Spinal cord (tissue), 10 donors: Measurements from ENCODE around the gene FHAD1. TPM values are rescaled to one million over a fixed set of nuclear protein-coding genes. Genes with fewer than 3 reads are reported as not detected.

Experiments
- DNase-seq, 6 donors: peaks; one replicate each; pipeline versions ENCODE4 v3.0.0 to v3.0.0-alpha.2; 2013 to 2015; ENCODE audit warnings: low spot score in 6 of 6, low read depth in 4 of 6
- H3K27ac ChIP-seq: one replicate; pipeline ENCODE4 v1.5.1; 2013; ENCODE audit warnings: low read depth, low read length, control low read depth
- H3K27me3 ChIP-seq: one replicate; pipeline ENCODE4 v1.6.1; 2013; ENCODE audit warnings: low read length; ENCODE audit not compliant: control insufficient read depth, insufficient read depth
- H3K36me3 ChIP-seq: one replicate; pipeline ENCODE4 v1.6.1; 2013; ENCODE audit warnings: low read length; ENCODE audit not compliant: control insufficient read depth, insufficient read depth
- H3K4me1 ChIP-seq: one replicate; pipeline ENCODE4 v1.6.1; 2013; ENCODE audit warnings: low read length; ENCODE audit not compliant: control insufficient read depth, insufficient read depth
- H3K4me3 ChIP-seq: one replicate; pipeline ENCODE4 v1.5.1; 2013; ENCODE audit warnings: low read depth, low read length, control low read depth
- H3K9me3 ChIP-seq: one replicate; pipeline ENCODE4 v1.6.1; 2013; ENCODE audit warnings: low read length; ENCODE audit not compliant: control insufficient read depth, insufficient read depth
- WGBS: methylation state at CpG from one replicate; pipeline ENCODE4 v1.1.5; 2013; ENCODE audit warnings: missing lambda C conversion rate; ENCODE audit not compliant: insufficient coverage; 5-methylcytosine and 5-hydroxymethylcytosine counted together
- long read RNA-seq, 4 donors: transcript quantifications; one replicate each; lab custom pipeline, GENCODE V29; 2026
- polyA plus RNA-seq, 2 donors: library from polyadenylated mRNA; unstranded; fragments of 120-200 nt; gene quantifications; one replicate each; pipeline ENCODE4 v1.2.1, GENCODE V29; 2013; ENCODE audit not compliant: insufficient read length in 2 of 2
- total RNA-seq, 2 donors: library from RNA; depleted of rRNA in 1 of 2; stranded (reverse); fragments of 120-200 nt in 1 of 2; fragments of >200 nt in 1 of 2; gene quantifications; one replicate each; pipeline versions ENCODE4 v1.2.3 to v1.2.4, GENCODE V29; 2013 to 2014
- donor health status: healthy.

FHAD1 gene
- total RNA-seq, result 1 to 10 TPM; 3.1 to 9.9 TPM
- polyA plus RNA-seq, result 1 to 10 TPM; 6.3 to 9.1 TPM
- long read RNA-seq, donor 1, partial matches to known transcripts, result 0 of 1 reads
- long read RNA-seq, donor 1, other reads (novel, unspliced or antisense), result 0 of 1 reads
- long read RNA-seq, donor 2, result 0 reads
- long read RNA-seq, donor 3, result 0 reads
- long read RNA-seq, donor 4, result 0 reads

DNA sequence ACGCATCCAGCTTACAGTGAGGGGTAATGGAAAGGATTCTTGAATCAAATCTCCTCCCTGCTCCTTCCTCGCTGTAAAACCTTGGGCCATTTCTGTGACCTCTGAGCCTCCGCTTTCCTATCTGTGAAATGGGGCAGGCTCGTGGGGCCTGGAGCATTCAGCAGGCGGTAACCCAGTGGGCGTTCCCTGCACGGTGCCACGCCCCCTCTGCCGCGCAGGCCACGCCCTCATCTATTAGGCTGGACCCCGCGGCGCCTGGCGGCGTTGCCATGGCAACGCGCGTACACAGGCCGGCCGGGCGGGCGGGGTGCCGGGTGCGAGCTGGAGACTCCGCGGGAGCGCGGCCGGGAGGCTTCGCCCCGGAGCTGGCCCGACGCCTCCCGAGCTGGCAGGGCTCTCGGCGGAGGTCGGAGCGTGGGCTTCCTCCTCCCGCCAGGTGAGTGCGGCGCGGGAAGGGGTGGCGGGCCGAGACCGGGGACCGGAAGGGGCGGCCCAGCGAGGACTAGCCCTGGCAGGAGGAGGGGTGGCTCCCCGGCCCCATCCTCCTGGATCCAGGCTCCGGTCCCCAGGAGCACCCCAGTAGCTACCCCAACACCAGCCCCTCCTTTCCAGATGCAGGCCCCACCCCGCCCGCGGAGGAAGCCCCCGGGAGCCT lies at the start of gene FHAD1:
Gene FHAD1, plus strand, starts transcription at position 264 of the 655 bp plus-strand sequence. CDS start 4,562 bp downstream, outside the sequence.
- peak in 5 of 6 donors; percentile 36 to 85 (median 43) for DNase-seq
- Histone ChIP-seq H3K4me3 (peak within 1 kb of the TSS; percentile 29), H3K27me3 (no peaks in the 10 kb centered on the region), H3K4me1 (peaks cover 16% of the 10 kb centered on the region), H3K27ac (no peak within 1 kb of the TSS), H3K9me3 (no peaks in the 10 kb centered on the region), H3K36me3 (no peaks in the 10 kb centered on the region)
- WGBS, result 3% methylated on average over 52 of the region's 55 CpGs

DNA sequence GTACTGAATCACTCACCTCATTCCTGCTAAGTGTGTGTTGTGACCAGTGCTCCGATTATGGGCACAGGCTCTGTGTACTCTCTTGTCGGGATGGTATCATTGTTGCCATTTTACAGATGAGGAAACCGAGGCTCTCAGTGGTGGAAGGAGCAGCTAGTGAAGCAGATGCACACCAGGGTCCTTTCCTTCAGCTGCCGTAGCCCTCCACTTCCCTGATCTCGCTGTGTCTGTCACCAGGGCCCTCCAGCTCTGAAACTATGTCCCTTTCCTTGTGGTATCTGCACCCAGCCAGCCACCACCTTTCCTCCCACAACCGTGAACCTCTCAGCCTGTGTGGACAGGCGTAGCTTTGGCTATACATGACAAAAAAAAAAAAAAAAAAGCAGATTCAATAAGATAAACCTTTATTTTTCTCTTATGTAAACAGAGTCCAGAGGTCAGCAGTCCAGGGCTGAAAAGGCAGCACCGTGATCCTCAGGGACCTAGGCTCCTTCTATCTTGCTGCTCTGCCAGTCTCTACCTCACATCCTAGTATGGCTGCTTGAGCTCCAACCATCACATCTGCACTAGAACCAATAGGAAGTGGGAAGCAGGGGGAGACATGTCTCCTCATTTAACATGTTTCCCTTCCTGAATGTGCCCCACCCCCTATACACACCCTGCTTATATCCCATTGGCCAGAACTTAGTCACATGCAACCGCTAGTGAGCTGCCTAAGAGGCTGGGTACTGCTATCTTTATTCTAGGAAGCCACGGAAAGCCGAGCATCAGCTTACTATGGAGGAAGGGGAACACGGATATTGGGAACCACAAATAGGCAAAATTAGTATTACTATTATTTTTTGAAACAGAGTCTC lies 49.2 kb upstream of the FHAD1 start:
- Histone ChIP-seq H3K27ac (no peak overlapping the region), H3K27me3 (no peaks in the 10 kb centered on the region), H3K9me3 (no peaks in the 10 kb centered on the region), H3K36me3 (no peaks in the 10 kb centered on the region), H3K4me1 (peaks cover 36% of the 10 kb centered on the region), H3K4me3 (no peak overlapping the region)
- no peak for DNase-seq
- WGBS, result 89% methylated on average over 6 of the region's 12 CpGs

GRCh38 chr1:15198684-15199083 lies 48.3 kb upstream of the FHAD1 start:
- WGBS, result 95% methylated on average over 6 of the region's 8 CpGs
- H3K4me3 ChIP-seq, result no peak overlapping the region
- no peaks in the 10 kb centered on the region for H3K9me3 ChIP-seq
- H3K27ac ChIP-seq, result no peak overlapping the region
- peaks cover 31% of the 10 kb centered on the region for H3K4me1 ChIP-seq
- DNase-seq, result no peak
- H3K36me3 ChIP-seq, result no peaks in the 10 kb centered on the region
- no peaks in the 10 kb centered on the region for H3K27me3 ChIP-seq

DNA sequence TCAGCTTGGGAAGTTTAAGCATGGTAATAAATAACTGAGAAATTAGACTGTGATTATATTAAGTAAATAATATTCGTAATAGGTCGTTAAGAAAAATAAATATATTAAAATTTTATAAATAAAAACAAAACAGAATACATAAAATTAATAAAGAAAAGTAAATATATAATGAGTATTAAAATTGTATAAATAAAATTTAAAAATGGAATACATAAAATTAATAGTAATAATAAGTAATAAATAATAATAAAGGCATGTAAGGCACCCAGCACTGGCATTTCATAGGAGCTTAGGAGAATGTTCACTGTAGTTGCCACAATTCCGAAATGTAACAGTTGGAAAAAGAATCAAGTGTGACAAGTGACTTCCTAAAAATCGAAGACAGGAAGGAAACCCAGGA lies 45.8 kb upstream of the FHAD1 start:
- H3K4me1 ChIP-seq, result peaks cover 47% of the 10 kb centered on the region
- H3K4me3 ChIP-seq, result no peak overlapping the region
- no peak overlapping the region for H3K27ac ChIP-seq
- DNase-seq, result no peak
- H3K9me3 ChIP-seq, result no peaks in the 10 kb centered on the region
- 85% methylated on average over 2 of the region's 4 CpGs for WGBS
- no peaks in the 10 kb centered on the region for H3K36me3 ChIP-seq
- H3K27me3 ChIP-seq, result no peaks in the 10 kb centered on the region

- peaks cover 49% of the 10 kb centered on the region for H3K4me1 ChIP-seq
- no peaks in the 10 kb centered on the region for H3K27me3 ChIP-seq
- H3K36me3 ChIP-seq, result no peaks in the 10 kb centered on the region
- no peak overlapping the region for H3K4me3 ChIP-seq
- DNase-seq, result no peak
- H3K27ac ChIP-seq, result no peak overlapping the region
- WGBS, result 78% methylated on average over 11 of the region's 13 CpGs
- no peaks in the 10 kb centered on the region for H3K9me3 ChIP-seq
Measured at GRCh38 chr1:15201849-15202551, 45.0 kb upstream of the FHAD1 start.

GRCh38 chr1:15204931-15205330 lies 42.1 kb upstream of the FHAD1 start:
- H3K4me1 ChIP-seq, result peaks cover 55% of the 10 kb centered on the region
- WGBS, result 50% methylated on average over 2 of the region's 7 CpGs
- no peaks in the 10 kb centered on the region for H3K27me3 ChIP-seq
- H3K36me3 ChIP-seq, result no peaks in the 10 kb centered on the region
- no peak overlapping the region for H3K4me3 ChIP-seq
- no peaks in the 10 kb centered on the region for H3K9me3 ChIP-seq
- DNase-seq, result peak in 1 of 6 donors; percentile 60
- peak overlapping the region; percentile 55 for H3K27ac ChIP-seq

GRCh38 chr1:15205586-15206346 lies 41.3 kb upstream of the FHAD1 start:
- peak overlapping the region; percentile 78 for H3K27ac ChIP-seq
- WGBS, result 65% methylated on average over 7 of the region's 12 CpGs
- no peak overlapping the region for H3K4me3 ChIP-seq
- H3K36me3 ChIP-seq, result no peaks in the 10 kb centered on the region
- no peaks in the 10 kb centered on the region for H3K9me3 ChIP-seq
- peak in 2 of 6 donors; percentile 71 to 76 for DNase-seq
- H3K27me3 ChIP-seq, result no peaks in the 10 kb centered on the region
- H3K4me1 ChIP-seq, result peaks cover 53% of the 10 kb centered on the region

- WGBS, result 20% methylated on average over 7 of the region's 8 CpGs
- Histone ChIP-seq H3K27ac (peak overlapping the region; percentile 78), H3K4me3 (no peak overlapping the region), H3K4me1 (peaks cover 51% of the 10 kb centered on the region), H3K36me3 (no peaks in the 10 kb centered on the region), H3K27me3 (no peaks in the 10 kb centered on the region), H3K9me3 (no peaks in the 10 kb centered on the region)
- no peak for DNase-seq
Measured at GRCh38 chr1:15206418-15207030, 40.5 kb upstream of the FHAD1 start.
